Thyroid gland (tissue), 4 donors: ENCODE results near the gene PLCB3.

ENCODE experiments used
- CTCF ChIP-seq, 6 experiments: fragments of 200-600 bp in 3 of 6; fragments of 450-650 bp in 3 of 6; sonication (generic) in 3 of 6; IDR thresholded peaks; one replicate each; pipeline ENCODE4 v1.5.1; 2016 to 2019; ENCODE audit warnings: antibody characterized with exemption in 6 of 6, mild to moderate bottlenecking in 2 of 6, inconsistent platforms in 1 of 6, moderate library complexity in 1 of 6
- POLR2A ChIP-seq, 2 donors: fragments of 450-650 bp; IDR thresholded peaks; one replicate each; pipeline ENCODE4 v1.6.1; 2017; ENCODE audit warnings: antibody characterized with exemption in 2 of 2, mild to moderate bottlenecking in 2 of 2, moderate library complexity in 1 of 2

GRCh38 chr11:64227405-64227956 lies 23.8 kb upstream of the PLCB3 start:
- TF ChIP-seq CTCF (IDR thresholded peaks at IDR 0.05) (no peak), POLR2A (IDR thresholded peaks at IDR 0.05) (no peak)
